Measurements from ENCODE around the gene CLIC3. TPM values are rescaled to one million over a fixed set of nuclear protein-coding genes. Genes with fewer than 3 reads are reported as not detected.

The CLIC3 gene
- total and polyA plus RNA-seq, 2 donors (not counting 1 experiment from before 2014, with no cell fraction given) = 1.1 to 1.9 TPM

DNA sequence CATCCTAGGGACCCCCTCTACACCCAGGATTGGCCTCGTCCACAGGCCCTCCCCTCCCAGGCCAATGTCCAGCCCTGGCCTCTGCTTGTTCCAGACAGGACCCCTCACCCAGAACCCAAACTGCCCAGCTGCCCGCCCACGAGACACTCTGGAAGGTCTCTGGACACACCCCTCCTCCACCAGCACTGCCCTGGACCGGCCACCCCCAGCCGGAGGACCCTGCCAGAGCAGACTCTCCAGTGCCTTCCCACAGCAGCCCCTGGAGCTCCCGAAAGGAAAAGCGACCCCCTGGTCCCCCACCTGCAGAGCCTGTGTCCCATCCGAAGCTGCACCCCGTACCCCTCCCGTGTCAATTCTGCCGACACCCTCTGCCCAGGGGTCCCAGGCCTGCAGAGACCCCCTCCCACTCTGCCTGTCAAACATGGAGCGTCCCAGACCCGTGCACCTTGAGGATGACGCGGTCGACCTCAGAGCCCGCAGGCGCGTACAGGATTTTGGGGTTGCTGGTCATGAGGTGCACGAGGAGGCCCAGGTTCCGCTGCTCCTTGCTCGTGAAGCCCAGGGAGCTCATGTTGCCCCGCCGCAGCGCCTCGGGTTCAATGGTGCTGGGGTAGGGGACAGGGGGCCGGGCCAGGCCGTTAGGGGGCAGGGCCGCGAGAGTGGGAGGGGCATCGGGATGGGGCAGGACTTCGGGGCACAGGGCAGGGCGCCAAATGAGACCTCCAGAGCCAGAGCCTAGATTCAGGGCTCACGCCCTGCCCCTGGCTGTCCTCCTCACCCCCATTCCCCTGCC lies 23.7 kb upstream of the CLIC3 start:
- intact Hi-C loops (cut with micrococcal nuclease) = no loop called here
- Histone ChIP-seq H3K4me1 (ENCODE audit: control insufficient read depth in 2 of 2, insufficient read depth in 2 of 2, low read length in 2 of 2) (no peaks in the 10 kb centered on the region), H3K27ac (ENCODE audit: low read length in 2 of 2) (no peak overlapping the region), H3K27me3 (replicated peaks in 1 of 4; ENCODE audit: control extremely low read depth in 1 of 4, control insufficient read depth in 3 of 4, insufficient read depth in 4 of 4, low read length in 3 of 4) (no peaks in the 10 kb centered on the region), H3K9ac (ENCODE audit: low read length) (no peak overlapping the region), H4K20me1 (ENCODE audit: control insufficient read depth, insufficient read depth, low read length, poor library complexity, severe bottlenecking) (no peaks in the 10 kb centered on the region), H3K4me2 (replicated peaks; ENCODE audit: low read depth, low read length, poor library complexity, severe bottlenecking) (no peak overlapping the region), H3K79me2 (ENCODE audit: control insufficient read depth, insufficient read depth, low read length) (no peaks in the 10 kb centered on the region), H3K9me3 (ENCODE audit: control extremely low read depth in 1 of 3, control insufficient read depth in 2 of 3, insufficient read depth in 1 of 3, low read length in 2 of 3) (peaks cover 0 to 9% (median 0%) of the 10 kb centered on the region in 3 donors), H3K4me3 (ENCODE audit: control extremely low read depth in 1 of 5, extremely low read depth in 1 of 5, insufficient read depth in 1 of 5, low read depth in 2 of 5, low read length in 4 of 5) (no peak overlapping the region), H2AFZ (ENCODE audit: insufficient read depth, low read depth, low read length, poor library complexity, severe bottlenecking) (no peak overlapping the region), H3K36me3 (replicated peaks in 1 of 2; ENCODE audit: control extremely low read depth in 1 of 2, control insufficient read depth in 1 of 2, extremely low read depth in 1 of 2, insufficient read depth in 2 of 2, low read length in 1 of 2) (peaks cover 0 to 5% of the 10 kb centered on the region in 2 experiments)
- Mint-ChIP-seq H3K4me3 (no peak overlapping the region), H3K4me1 (no peaks in the 10 kb centered on the region), H3K27me3 (no peaks in the 10 kb centered on the region), H3K27ac (no peak overlapping the region), H3K9me3 (ENCODE audit: insufficient read depth) (no peaks in the 10 kb centered on the region)
- ChIA-PET POLR2A (interaction anchor here (1.0 kb wide), 1 partner anchor 10 kb away, joined by 3 read pairs; no protein-coding TSS in a partner anchor), CTCF (interaction anchor here (1.4 to 2.1 kb wide), 3 partner anchors 9 to 27 kb away, joined by 5 to 6 read pairs (median 5); no protein-coding TSS in a partner anchor)
- WGBS (ENCODE audit: insufficient coverage) = 97% methylated on average over 34 of the region's 34 CpGs
- ATAC-seq (ENCODE audit: low read depth) (no peak), DNase-seq (no peak)
- no peak for TF ChIP-seq EZH2 (IDR thresholded peaks at IDR 0.05; ENCODE audit: borderline replicate concordance, insufficient read depth, low read depth, low read length, poor library complexity, severe bottlenecking)
- TF ChIP-seq, protein P1, sequence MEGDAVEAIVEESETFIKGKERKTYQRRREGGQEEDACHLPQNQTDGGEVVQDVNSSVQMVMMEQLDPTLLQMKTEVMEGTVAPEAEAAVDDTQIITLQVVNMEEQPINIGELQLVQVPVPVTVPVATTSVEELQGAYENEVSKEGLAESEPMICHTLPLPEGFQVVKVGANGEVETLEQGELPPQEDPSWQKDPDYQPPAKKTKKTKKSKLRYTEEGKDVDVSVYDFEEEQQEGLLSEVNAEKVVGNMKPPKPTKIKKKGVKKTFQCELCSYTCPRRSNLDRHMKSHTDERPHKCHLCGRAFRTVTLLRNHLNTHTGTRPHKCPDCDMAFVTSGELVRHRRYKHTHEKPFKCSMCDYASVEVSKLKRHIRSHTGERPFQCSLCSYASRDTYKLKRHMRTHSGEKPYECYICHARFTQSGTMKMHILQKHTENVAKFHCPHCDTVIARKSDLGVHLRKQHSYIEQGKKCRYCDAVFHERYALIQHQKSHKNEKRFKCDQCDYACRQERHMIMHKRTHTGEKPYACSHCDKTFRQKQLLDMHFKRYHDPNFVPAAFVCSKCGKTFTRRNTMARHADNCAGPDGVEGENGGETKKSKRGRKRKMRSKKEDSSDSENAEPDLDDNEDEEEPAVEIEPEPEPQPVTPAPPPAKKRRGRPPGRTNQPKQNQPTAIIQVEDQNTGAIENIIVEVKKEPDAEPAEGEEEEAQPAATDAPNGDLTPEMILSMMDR (IDR thresholded peaks at IDR 0.05) = no peak

Data from B cell (primary cell).